Germinal center (tissue), 1 donor: ENCODE measurements around the gene WNT4.
A peak's percentile ranks its signal among the peaks of the same experiment; 100 is the strongest.

Source experiments
- DNase-seq: peaks from one replicate; pipeline ENCODE4 v3.0.0; 2012; ENCODE audit warnings: mixed read lengths, low spot score

Gene WNT4

DNA sequence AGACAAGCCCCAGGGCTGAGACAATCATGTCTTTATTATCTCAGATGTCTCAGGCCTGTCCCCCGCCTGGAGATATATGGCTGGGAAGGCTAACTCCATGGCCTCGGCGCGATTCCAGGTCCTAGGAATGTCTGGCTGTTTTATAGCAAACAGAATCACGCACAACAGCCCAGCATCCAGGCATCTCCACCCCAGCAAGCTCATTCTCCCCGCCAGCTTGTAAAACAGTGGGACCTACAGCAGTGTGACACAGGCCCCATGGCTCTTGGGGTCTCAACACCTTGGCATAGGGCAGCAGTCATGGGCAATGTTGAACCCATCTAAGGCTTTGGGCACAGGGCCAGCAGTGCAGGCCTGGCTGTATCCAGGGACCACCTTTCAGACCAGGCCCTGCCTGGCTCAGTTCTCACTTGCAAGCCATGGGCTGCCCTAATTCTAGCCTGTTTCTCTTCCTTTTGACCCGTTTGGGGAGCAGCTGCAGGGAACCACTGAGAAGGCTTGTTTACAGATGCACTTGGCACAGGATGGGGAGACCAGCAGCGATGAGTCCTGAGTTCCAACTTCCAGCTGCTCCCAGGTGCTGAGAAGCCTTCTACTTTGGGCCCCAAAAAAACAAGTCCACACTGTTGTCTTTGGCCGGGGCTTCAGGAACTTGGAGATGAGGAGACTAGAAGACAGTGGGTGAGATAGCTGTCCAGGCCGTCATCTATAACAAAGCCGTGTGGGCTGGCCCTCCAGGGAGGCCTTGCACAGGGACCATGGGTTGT lies 34.4 kb downstream of the WNT4 start:
- no peak for DNase-seq

DNA sequence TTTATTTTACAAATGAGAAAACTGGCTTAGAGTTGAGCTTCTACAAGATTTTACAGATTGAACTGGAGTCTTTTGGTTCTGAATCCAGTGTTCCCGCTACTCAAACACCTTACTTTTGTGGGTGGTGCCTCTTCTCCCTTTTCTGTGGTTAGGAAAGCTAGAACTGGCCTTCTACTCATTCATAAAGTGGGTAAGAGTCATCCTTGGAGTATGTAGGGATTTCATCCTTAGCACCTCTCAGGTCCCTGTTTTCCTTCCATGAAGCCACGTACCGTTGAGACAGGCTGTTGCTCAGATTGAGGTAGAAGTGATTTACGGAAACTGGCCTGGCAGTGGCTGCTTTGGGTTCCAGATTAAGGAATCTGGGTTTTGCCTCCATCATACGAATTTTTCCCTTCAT lies 35.8 kb downstream of the WNT4 start:
- DNase-seq = no peak

DNA sequence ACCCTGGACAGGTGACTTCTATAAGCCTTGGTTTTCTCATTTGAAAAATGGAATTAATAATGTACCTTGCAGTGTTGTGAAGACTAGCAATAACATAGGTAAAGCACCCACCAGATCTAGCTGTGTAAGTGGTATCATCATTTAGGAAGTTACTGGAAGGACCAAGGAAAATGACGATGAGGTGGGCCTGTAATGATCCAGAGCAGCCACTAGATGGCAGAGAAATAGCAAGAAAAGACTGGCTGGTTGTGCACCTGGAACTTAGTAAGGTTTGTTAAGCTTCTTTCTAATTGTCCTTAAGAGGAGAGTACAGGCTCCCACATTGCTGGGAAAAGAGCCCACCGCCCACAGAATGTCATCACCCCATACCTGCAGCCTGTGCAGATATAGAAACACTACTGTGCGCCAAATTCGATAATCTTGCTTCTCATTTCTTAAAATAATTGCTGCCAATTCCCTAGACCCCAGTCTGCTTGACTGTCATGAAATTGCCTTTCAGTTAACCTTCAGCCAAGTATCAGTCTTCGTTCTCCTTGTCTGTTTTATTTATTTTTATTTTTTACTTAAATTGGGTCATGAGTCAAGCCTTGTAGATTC lies 37.2 kb downstream of the WNT4 start:
- peak; percentile 63 for DNase-seq

DNA sequence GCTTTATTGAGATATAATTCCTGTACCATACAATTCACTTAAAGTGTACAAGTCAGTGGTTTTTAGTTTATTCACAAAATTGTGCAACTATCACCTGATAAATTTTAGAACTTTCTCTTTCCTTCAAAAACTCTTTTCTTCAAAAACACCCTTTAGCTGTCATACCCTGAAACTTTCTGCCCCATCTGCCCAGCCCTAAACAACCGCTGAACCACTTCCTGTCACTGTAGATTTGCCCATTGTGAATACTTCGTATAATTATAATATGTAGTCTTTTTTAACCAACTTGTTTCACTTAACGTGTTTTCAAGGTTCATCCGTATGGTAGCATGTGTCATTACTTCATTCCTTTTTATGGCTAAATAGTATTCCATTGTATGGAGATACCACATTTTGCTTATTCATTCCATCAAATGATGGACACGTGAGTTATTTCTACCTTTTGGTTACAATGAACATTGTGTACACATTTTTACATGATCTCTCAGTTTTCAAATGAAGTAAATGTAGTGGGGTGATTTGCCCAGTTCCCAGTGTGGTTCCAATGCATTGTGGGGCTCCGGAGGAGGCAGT lies 37.9 kb downstream of the WNT4 start:
- DNase-seq = no peak

DNA sequence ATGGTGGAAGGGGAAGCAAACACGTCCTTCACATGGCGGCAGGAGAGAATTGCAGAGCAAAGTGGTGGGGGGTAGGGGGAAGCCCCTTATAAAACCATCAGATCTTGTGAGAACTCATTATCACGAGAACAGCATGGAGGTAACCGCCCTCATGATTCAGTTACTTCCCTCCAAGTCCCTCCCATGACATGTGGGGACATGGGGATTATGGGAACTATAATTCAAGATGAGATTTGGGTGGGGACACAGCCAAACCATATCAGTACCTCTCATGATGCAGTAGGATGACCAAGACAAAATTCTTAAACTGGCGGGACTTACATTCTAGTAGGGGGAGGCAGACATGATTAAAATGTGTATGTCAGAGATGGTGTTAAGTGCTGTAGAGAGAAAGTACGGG lies 38.8 kb downstream of the WNT4 start:
- no peak for DNase-seq

DNA sequence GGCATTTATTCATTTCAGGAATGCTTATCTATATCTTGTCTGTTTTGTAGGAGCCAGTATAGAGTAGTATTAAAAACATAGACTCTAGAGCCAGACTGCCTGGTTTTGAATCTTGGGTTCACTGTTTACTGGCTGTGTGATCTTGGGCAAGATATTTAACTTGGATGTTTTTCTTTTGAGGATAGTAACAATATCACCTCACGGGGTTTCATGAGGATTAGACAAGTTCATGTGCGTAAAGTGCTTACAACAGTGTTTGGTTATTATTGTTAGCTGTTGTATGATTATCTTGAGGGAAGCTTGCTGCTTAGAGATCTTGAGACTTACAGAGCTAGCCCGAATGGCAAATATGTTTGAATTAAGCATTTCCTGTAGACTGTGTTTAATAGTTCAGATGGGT lies 40.2 kb downstream of the WNT4 start:
- no peak for DNase-seq

DNA sequence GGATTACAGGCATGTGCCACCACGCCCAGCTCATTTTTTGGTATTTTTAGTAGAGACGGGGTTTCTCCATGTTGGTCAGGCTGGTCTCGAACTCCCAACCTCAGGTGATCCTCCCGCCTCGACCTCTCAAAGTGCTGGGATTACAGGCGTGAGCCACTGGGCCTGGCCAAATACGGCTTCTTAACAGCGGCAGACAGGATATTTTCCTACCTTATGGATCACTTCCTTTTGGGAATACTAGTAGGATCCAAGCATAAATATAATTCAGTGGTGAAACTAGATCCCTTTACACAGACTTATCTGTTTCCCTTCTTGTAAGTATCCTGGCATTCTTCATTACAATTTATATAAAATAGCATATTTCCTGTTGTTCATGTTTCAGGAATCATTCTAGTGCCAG lies 40.9 kb downstream of the WNT4 start:
- DNase-seq = no peak

DNA sequence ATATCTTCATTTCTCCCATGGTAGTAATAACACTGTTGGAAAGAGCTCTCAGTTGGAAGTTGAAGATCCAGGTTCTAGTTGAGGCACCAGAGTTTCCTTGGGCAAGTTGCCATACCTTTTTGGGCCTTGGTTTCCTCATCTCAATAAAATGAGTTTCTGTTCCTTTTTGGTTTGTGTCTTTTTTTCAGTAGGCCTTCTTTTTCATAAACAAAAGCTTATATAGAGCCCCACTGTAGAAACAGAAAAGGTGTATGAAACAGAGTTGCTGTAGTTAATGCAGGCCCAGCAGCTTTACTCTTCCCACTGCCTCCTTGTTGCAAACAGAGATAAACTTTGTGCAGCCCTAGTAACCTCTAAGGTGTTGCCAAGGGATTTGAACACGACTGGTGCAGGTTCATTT lies 41.7 kb downstream of the WNT4 start:
- DNase-seq = no peak

DNA sequence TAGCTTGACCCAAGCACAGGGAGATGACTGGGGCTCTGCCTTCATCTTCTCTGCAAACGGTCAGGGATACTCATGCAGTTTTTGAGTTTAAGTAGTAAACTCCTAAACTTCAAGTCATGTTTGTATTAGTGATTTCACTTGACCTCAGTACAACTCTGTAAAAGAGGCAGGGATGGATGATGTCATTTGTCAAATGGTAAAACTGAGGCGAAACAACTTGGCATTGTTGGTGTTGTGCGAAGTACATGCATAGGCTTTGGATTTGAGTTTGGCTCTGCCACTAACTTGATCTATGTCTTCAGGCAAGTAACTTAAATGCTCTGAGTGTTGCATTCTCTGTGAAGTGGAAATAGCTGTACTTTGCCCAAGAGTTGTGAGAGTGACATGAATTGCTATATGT lies 42.7 kb downstream of the WNT4 start:
- no peak for DNase-seq

DNA sequence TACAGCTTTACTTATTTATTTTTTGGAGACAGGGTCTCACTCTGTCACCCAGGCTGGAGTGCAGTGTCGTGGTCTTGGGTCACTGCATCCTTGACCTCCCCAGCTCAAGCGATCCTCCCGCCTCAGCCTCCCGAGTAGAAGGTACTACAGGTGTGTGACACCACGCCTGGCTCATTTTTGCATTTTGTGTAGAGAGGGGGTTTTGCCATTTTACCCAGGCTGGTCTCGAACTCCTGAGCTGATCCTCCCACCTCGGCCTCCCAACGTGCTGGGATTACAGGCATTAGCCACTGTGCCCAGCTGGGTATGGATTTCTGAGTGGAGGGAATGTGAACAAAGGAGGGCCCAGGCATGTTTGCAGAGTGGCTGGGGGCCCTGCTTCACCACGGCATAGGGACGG lies 44.1 kb downstream of the WNT4 start:
- DNase-seq = no peak

DNA sequence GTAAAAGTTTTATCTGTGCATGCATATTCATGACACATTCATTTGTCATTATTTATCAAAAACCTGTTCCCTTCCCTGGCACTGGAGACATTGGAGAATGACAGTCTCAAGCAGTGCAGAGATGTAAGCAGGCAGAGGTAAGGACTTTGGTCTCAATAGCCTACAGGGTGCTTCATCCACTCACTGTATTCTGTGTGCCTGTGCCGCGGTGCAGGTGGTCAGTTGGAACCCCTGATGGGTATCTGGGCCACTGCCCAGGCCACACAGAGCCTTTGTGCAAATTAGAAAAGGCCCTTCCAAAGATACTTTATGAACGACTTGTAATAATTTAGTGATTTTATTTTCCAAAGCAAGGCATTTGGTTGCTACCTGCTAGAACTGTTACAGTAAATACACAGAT lies 46.4 kb downstream of the WNT4 start:
- DNase-seq = no peak

DNA sequence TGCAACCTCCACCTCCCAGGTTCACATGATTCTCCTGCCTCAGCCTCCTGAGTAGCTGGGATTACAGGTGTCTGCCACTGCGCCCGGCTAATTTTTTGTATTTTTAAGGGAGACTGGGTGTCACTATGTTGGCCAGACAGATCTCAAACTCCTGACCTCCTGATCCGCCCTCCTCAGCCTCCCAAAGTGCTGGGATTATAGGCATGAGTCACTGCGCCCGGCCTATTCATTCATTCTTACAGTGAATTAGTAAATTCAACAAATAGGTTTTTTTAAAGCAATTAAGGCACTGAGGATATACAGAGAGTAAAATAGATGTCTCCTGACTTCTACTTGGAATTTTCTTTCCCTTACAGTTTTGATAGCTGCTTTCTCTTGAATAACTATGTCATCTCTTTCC lies 46.9 kb downstream of the WNT4 start:
- DNase-seq = no peak

DNA sequence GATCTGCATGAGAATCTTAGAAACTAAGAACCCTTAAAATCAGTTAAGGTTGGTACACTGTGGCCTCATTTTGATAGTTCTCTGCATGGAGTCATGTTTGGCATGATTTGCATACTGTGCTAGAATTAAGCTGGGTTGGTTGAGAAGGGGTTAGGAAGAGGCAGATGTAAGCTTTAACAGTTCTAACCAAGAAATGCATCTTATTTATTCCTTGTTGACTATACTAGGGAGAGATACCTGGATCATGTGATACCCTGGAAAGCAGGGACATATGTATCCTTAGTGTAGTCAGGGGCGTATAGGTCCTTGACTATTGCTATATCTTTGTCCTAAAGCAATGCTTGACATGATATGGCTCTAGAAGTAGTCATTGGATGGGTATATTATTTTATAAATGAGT lies 49.4 kb downstream of the WNT4 start:
- DNase-seq = no peak

DNA sequence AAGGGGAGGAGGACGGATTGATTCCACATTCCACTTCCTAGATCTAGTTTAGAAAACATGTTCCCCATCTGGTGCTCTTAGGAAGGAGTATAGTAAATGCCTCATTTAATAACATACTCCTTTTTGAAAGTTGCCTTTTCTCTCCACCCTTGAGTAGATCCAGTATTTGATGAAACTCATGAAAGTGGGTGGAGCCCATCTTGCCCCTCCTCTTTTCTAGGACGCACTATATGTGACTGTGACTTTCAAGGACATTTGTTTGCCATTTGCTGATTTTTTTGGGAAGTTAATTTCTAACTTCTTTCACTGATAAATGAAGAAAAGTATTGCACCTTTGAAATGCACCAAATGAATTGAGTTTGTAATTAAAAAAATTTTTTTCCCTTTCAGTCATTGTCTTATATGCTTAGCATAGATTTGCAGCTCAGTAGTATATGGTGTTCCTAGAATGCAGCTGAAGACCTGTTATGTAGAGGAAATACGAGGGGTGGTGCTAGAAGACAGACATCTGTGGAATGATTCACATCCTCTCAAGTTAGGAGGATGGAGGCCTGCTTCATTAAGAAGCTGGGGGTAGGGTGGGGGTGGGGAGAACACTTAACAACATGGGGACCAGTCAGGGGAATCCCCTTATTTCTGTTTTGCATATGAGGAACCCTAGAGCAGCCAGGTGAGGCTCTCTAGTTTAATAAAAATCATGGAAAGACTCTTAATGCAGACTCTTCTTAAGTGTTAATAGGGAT lies 50.7 kb downstream of the WNT4 start:
- DNase-seq = peak; percentile 31

DNA sequence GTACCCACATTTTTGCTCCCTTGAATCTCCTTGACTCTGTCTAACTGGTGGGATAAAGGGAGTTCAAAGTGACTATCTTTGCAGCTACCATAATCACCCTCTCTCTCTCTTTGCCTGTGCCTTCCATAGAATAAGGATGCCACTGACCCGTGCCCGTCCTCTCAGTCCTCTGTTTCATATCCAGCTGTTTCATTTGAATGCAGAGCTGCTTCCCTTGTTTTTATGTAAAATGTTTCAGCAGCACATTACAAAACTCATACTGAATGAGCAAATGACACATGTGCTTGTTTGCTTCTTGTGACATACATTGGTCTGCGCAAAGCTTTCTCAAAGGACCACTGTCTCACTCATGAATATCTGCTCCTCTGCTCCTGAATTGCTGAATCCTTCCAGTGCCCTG lies 52.0 kb downstream of the WNT4 start:
- no peak for DNase-seq

DNA sequence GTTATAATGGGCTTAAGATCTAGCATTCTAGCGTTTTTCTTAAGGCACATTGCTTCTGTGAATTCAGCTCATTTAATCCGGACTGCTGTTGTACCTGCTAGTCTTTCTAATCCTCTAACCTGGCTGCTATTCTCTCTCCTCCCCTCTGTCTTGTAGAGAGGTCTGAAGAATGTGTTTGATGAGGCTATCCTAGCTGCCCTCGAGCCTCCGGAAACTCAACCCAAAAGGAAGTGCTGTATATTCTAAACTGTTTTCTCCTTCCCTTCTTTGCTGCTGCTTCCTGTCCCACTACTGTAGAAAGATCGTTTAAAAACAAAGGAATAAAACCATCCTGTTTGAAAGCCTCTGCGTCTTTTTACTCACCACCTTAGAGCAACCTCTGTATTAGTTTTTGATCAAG lies 53.1 kb downstream of the WNT4 start:
- DNase-seq = no peak

DNA sequence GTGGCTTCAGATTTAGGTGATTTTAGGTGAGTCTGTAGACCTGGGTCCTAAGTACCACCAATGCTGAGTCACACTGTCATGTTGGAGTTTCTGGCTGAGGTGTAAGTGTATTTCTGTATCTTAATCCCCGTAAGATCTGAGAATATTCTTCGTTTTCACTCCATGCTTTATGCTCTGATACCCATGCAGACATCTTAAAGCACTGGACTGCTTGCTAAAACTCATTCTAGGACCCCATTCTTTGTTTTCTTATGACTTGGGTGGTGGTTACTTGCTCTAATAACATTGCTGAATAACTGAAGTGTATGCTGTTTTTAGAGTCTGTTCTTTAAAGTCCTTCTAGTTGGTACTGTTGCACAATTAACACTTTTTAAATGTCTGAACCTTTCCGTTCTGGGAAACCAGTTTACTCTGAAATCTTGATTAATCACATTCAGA lies 53.7 kb downstream of the WNT4 start:
- DNase-seq = no peak

DNA sequence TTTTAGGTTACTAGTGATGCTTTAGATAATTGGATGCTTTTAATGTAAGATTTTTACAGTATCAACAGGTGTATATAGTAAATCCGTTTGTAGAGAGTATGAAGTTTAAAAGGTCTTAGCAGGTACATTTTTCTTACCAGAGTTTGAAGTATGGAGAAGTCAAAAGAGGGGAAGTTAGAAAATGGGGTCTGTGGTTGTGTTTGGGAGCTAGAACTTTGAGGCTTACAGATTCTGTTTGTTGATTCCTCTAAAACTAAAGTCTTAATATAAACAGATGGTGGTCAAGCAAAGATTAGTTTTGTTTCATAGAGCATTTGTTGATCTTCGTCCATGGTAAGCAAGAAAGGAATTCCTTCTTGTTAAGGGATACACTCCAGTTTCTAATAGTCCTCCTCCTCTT lies 54.6 kb downstream of the WNT4 start:
- no peak for DNase-seq

DNA sequence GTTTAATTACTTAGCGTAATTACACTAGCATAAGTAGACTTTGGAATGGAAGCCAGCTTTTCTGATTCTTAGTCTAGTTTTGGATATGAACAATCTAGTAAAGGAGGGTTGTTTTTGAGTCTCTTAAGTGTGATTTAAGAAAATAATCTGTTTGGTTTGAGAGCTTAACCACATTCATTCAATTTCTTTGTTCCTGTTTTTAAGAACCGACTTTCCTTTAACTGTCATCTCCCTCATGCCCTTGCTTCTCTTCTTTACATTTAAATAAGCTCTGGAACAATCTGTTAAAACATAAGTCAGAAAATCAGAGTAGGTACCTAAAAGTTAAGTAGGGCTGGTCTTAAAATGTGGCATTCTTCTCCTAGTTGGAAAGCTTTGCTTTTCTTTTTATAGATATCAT lies 62.7 kb downstream of the WNT4 start:
- no peak for DNase-seq

DNA sequence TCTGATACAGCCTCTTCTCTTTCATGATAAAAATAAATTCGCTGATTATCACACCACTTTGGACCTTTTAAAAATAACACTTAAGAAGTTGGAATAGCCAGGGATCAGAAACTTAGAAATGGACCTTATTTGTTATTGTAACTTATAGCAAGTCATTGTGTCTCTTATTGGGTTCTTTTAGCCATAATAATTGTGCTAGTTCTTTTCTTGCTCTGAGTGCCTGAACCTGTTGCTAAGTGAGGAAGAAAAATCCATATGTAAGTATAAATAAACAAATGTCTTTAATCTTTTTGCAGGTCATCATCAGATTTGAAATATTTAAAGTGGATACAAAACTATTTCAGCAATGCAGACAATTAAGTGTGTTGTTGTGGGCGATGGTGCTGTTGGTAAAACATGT lies 64.8 kb downstream of the WNT4 start:
- no peak for DNase-seq

DNA sequence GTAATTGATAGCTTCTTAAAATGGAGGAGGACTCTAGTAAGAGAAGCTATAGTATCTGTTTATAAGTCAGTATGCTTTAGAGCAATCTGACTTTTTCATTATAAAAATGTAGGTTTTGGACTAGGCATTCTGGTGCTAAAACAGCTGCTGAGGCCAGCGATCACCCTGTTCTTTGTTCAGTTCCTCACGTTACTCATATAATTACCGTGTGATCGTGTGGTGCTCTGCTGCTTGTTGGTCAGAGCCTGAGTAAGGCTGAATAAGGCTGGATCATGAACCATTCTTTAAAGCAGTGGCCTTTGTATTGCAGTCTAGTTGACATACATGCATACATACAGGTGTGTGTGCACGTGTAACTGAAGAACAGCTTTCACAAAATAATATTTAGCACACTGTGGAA lies 65.2 kb downstream of the WNT4 start:
- DNase-seq = no peak

DNA sequence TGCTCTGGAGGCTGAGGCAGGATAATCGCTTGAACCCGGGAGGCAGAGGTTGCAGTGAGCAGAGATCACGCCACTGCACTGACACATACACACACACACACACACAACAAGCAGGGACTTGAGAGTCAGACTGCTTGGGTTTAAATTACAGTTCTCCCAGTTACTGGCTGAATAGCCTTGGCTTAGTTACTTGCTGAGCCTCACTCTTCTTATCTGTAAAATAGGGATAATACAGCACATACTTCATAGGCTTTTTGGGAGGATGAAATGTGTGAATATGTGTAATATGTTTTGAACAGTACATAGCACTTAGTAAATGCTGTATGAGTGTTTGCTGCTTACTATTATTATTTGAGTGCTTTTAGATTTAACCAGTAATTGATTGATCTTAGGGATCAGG lies 66.6 kb downstream of the WNT4 start:
- DNase-seq = no peak

DNA sequence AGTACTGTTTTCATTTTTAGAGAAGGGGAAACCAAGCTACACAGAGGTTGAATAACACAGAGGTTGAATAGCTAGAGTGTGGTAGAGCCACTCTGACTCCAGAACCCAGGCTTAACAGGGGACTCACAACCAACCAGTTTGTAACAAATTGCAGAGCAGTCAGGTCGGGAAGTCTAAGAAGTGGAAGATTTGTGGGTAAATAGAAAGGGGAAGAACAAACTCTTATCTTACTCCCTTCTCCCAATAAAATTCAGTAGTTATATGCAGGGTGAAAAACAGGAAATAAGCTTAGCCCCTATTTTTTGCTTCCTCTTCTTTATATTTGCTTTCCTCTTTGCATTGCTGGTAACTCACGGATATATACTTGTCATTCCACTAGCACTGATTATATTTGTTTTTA lies 67.2 kb downstream of the WNT4 start:
- DNase-seq = peak; percentile 19
